HUES48 (cell line): Measurements from ENCODE around the gene DTYMK.

Experiments
- H3K27ac ChIP-seq: one replicate; pipeline ENCODE4 v1.7.0; 2013; ENCODE audit warnings: low read depth, low read length, inconsistent platforms
- H3K27me3 ChIP-seq: 2 replicates; pipeline ENCODE4 v1.6.1; 2013; ENCODE audit warnings: mild to moderate bottlenecking, low read length; ENCODE audit not compliant: control insufficient read depth, insufficient read depth
- H3K36me3 ChIP-seq: 2 replicates; pipeline ENCODE4 v1.6.1; 2013; ENCODE audit warnings: low read length; ENCODE audit not compliant: control insufficient read depth, insufficient read depth
- H3K4me1 ChIP-seq: 2 replicates; pipeline ENCODE4 v1.6.1; 2013; ENCODE audit warnings: mild to moderate bottlenecking, low read length; ENCODE audit not compliant: control insufficient read depth, insufficient read depth
- H3K4me3 ChIP-seq: 2 replicates; pipeline ENCODE4 v1.5.1; 2013; ENCODE audit warnings: mild to moderate bottlenecking, low read depth, low read length
- H3K9ac ChIP-seq: 2 replicates; pipeline ENCODE4 v1.6.1; 2013; ENCODE audit warnings: mild to moderate bottlenecking, low read depth, low read length, moderate library complexity
- H3K9me3 ChIP-seq: 2 replicates; pipeline ENCODE4 v1.6.1; 2013; ENCODE audit warnings: low read length; ENCODE audit not compliant: control insufficient read depth, insufficient read depth

The DTYMK gene

DNA sequence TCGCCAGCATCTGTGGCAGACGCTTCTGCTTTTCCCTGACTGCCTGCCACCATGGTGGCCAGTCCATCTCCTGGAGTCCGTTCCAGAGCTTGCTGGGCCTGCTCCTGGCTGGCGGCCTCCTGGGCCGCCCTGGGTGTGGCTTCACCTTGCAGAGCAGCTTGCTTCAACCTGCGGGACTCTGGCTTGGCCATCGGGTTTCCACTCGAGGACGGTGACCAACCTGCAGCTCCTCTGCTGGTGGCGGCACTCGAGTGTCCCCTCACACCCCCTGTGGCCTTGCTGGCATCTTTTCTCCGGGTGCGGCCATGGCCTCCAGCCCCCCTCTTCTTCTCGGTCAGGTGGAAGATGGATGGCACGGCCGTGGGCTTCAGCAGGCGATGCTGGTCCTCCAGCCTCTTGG is 53.1 kb downstream of the DTYMK start:
- Histone ChIP-seq H3K4me3 (no peak overlapping the region), H3K4me1 (peaks cover 4% of the 10 kb centered on the region; the same call in 1 of the 2 replicates), H3K9ac (no peak overlapping the region), H3K36me3 (peaks cover 43% of the 10 kb centered on the region), H3K9me3 (no peaks in the 10 kb centered on the region), H3K27ac (no peak overlapping the region), H3K27me3 (no peaks in the 10 kb centered on the region)

DNA sequence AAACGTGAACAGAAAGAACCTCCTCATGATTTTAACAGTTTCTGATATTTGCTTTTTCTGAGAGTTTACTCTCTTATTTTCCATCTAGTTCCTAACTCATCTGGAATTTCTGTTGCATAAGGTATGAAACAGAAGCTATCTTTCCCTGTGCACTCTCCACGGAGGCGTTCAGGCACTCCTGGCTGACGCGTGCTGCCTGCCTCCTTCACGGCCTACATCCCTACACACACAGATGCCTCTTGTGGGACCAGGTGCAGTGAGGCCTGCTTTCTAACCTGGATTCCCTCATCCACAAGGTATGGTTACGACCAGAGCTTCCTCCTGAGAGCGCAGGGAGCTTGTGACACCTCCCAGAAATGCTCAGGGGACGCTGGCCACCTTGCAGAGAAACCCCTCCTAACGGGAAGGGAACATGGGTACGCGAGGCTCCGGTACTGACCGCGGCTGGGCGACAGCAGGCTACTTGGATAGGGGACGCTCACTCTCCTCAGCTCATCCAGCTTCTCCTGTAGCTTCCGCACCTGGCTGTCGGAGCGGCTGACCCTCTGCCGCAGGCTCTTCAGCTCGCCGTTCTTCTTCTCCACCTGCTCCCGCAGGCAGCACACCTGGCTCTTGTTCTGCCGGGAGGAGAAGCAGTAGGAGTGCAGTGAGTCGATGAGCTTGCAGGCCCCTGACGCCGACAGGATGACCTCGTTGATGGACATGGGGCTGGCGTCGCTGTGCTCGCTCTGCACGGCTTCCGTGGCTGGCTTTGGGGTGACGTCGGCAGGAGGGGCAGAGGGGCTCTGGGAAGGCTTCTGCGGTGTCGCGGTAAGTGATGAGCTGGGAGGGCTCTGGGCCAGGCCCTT is 53.9 kb downstream of the DTYMK start:
- no peaks in the 10 kb centered on the region for H3K9me3 ChIP-seq
- 0 out of 2 replicates have a peak, but pooled peaks cover 2% of the 10 kb centered on the region for H3K4me1 ChIP-seq
- H3K9ac ChIP-seq, result no peak overlapping the region
- no peak overlapping the region for H3K4me3 ChIP-seq
- H3K27ac ChIP-seq, result no peak overlapping the region
- no peaks in the 10 kb centered on the region for H3K27me3 ChIP-seq
- H3K36me3 ChIP-seq, result peaks cover 43% of the 10 kb centered on the region

GRCh38 chr2:241629762-241630435 is 56.7 kb downstream of the DTYMK start:
- no peaks in the 10 kb centered on the region for H3K9me3 ChIP-seq
- no peaks in the 10 kb centered on the region for H3K4me1 ChIP-seq
- no peak overlapping the region for H3K4me3 ChIP-seq
- peaks cover 43% of the 10 kb centered on the region for H3K36me3 ChIP-seq
- no peaks in the 10 kb centered on the region for H3K27me3 ChIP-seq
- H3K9ac ChIP-seq, result no peak overlapping the region
- H3K27ac ChIP-seq, result no peak overlapping the region

DNA sequence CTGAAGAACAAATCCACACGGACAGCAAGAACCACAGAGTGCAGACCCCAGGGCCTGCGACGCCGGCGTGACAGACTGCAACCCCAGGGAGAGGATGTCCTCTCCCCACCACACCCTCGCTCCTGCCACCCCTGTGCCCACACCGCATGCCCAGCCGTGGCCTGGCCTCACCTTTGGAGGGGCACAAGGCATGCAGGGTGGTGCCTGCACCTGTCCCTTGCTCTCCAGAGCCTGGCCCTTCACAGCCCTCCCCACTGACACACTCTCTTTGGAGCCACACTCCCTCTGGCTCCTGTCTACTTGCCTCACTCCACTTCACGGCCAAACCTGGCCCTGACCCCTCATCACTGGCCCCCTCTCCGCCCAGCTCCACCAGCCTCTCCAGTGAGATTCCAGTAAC is 58.9 kb downstream of the DTYMK start:
- H3K27me3 ChIP-seq, result no peaks in the 10 kb centered on the region
- H3K9me3 ChIP-seq, result no peaks in the 10 kb centered on the region
- H3K4me1 ChIP-seq, result no peaks in the 10 kb centered on the region
- no peak overlapping the region for H3K27ac ChIP-seq
- H3K9ac ChIP-seq, result no peak overlapping the region
- no peak overlapping the region for H3K4me3 ChIP-seq
- peaks cover 26% of the 10 kb centered on the region for H3K36me3 ChIP-seq
